SKM-1 treated with dmso at 0.1 percent for 144 hours (cell line): ENCODE measurements around the gene FAM149B1.

ENCODE experiments used
- DNase-seq: peaks from one replicate; lab custom pipeline; 2025; ENCODE audit not compliant: unreplicated experiment; lab: John Stamatoyannopoulos, UW

FAM149B1 gene

GRCh38 chr10:73174148-73174925 is 6.4 kb downstream of the FAM149B1 start:
- DNase-seq = no peak

DNA sequence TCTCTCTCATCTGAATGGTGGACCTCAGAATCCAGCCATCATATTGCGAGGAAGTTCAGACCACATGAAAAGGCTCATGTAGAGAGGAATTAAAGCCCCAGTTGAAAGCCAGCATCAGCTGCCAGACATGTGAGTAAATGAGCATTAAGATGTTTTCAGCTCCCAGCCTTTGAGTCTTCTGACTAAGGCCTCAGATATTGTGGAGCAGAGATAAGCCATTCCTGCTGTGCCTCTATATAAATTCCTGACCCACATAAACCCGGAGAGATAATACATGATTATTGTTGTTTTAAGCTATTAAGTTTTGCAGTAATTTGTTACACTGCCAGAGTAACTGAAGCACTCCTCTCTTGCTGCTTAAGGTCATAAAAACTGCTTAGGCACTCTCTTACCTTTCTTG is 14.6 kb downstream of the FAM149B1 start:
- DNase-seq = no peak

DNA sequence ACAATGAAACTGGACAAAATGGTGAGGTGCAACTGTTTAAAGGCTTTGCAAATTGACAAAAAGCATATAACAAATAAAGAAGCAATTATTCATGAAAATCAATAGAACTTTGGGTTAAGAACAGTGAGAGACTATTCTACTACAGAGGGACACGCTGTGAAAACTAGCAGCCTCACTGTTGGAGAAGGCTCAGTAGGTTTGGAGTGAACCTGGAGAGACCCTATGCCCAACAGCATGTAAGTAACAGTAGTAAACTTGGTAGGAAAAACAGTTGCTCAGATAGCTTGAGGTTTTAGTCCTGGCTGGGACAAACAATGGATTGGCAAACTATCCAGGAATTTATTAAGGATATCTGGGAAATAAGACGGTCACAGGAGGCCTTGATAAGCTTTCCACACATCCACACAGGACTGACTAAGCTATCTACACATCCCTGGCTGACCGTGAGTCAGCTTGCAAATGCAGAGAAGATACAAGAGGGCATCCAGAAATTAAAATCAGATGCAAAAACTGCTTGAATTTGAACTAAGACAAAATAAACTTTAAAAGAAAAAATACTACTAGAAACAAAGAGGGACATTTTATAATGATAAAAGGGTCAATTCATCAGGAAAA is 15.9 kb downstream of the FAM149B1 start:
- no peak for DNase-seq

DNA sequence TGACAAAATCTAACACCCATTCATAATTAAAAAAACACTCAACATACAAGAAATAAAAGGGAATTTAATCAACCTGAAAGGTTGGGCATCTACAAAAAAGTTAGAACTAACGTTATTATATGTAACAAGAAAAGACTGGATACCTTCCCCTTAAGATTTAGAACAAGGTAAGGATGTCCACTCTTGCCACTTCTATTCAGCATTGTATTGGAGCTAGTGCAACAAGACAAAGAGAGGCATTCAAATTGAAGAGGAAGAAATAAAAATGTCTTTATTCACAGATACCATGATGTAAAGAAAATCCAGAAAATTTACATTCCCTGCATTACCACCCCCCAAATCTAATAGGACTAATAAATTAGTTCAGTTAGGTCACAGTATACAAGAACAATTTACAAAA is 18.3 kb downstream of the FAM149B1 start:
- DNase-seq = no peak

- DNase-seq = no peak
These were observed 22.3 kb downstream of the FAM149B1 start for GRCh38 chr10:73190188-73190587.

DNA sequence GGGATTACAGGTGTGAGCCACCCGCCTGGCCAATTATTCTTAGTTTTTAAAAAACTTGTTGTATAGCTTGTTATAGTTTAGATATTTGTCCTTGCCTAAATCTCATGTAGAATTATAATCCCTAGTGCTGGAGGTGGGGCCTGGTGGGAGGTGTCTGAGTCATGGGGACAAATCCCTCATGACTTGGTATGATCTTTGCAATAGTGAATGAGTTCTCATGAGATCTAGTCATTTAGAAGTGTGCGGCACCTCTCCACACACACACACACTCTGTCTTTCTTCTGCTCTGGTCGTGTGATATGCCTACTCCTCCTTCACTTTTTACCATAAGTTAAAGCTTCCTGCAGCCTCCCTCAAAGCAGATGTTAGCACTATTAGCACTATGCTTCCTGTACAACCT is 37.2 kb downstream of the FAM149B1 start:
- DNase-seq = no peak

DNA sequence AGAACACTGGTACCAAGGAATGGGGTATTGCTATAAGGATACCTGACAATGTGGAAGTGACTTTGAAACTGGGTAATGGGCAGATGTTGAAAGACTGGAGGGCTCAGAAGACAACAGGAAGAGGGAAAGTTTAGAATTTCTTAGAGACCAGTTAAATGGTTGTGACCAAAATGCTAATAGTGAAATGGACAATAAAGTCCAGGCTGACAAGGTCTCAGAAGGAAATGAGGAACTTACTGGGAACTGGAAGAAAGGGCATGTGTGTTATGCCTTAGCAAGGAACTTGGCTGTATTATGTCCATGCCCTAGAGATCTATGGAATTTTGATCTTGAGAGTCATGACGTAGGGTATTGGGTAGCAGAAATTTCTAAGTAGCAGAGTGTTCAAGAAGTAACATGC is 38.0 kb downstream of the FAM149B1 start:
- no peak for DNase-seq

GRCh38 chr10:73206385-73206784 is 38.5 kb downstream of the FAM149B1 start:
- no peak for DNase-seq

GRCh38 chr10:73207883-73208282 is 40.0 kb downstream of the FAM149B1 start:
- no peak for DNase-seq

- DNase-seq = no peak
These were observed 41.8 kb downstream of the FAM149B1 start for GRCh38 chr10:73209705-73210104.

DNA sequence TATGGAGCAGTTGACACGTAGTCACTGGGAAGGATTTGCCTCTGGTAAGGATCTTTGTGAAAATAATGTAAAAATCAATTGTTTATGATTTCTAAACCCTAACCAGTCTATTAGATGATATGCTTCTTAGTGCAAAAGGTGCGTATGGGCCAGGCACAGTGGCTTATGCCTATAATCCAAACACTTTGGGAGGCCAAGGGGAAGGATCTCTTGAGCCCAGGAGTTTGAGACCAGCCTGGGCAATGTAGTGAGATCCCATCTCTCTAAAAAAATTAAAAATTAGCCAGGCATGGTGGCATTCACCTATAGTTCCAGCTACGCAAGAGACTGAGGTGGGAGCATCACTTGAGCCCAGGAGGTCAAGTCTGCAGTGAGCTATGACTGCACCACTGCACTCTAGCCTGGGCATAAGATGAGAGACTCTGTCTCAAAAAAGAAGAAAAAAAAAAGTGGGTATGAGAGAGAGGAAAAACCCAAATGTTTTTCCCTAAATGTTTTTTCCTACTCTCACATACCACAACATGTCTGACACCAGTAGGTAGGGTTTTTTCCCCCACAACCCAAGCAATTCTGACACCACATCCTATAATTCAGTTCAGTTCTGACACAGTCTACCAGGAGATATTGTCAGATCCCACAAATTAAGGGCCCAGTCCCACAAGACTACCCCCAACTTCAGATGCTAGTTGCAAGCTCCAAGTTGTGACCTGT is 42.6 kb downstream of the FAM149B1 start:
- DNase-seq = no peak

DNA sequence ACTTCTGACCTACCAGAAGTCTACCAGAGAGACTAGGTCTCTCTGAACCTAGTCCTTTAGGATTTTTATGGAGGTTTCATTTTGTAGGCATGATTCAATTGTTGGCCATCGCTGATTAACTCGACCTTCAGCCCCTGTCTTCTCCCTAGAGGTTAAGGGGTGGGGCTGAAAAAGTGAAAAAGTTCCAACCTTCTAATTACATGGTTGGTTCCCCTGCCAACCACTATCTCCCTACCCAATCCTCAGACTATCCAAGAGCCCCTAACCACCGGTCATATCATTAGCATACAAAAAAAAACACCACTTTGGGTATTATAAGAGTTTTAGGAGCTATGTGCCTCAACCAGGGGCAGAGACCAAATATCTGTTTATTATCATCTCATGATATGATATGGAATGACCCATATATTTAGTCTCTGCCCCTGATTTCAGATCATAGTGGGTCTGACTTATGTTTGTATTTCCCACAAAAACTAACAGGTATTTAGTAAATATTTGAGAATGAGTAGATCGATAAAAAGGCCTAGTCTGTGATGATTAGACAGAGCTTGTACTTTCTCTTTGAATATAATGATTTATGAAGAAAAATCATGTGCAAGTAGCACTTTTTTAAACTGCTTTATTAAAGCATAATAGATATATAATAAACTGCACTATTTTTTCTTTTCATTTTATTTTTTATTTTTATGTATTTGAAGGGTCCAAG is 43.3 kb downstream of the FAM149B1 start:
- DNase-seq = no peak

DNA sequence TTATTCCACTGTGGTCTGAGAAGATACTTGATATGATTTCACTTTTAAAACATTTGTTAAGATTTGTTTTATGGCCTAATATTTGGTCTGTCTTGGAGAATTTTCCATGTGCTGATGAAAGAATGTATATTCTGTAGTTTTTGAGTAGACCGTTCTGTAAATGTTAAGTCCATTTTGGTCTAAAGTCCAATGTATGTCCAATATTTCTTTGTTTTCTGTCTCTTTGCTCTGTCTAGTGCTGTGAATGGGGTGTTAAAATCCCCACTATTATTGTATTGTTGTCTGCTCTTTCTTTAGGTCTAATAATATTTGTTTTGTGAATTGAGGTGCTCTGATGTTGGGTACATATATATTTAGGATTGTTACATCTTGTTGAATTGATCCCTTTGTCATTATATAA is 47.8 kb downstream of the FAM149B1 start:
- no peak for DNase-seq

GRCh38 chr10:73217628-73218027 is 49.7 kb downstream of the FAM149B1 start:
- no peak for DNase-seq

- DNase-seq = peak; percentile 24
These were observed 50.7 kb downstream of the FAM149B1 start for GRCh38 chr10:73218431-73219191.

GRCh38 chr10:73219384-73219783 is 51.5 kb downstream of the FAM149B1 start:
- no peak for DNase-seq

- no peak for DNase-seq
These were observed 53.1 kb downstream of the FAM149B1 start for GRCh38 chr10:73220989-73221388.

- DNase-seq = no peak
These were observed 57.6 kb downstream of the FAM149B1 start for GRCh38 chr10:73225518-73225917.

GRCh38 chr10:73226663-73227062 is 58.7 kb downstream of the FAM149B1 start:
- no peak for DNase-seq

GRCh38 chr10:73228247-73228646 is 60.3 kb downstream of the FAM149B1 start:
- DNase-seq = no peak

GRCh38 chr10:73229567-73229966 is 61.6 kb downstream of the FAM149B1 start:
- DNase-seq = peak; percentile 47
